ENCODE measurements around the gene RFXANK. TPM values are rescaled to one million over a fixed set of nuclear protein-coding genes. Genes with fewer than 3 reads are reported as not detected.

The RFXANK gene
- total RNA-seq, 4 donors from 2014 or later: 32.5 to 87.8 (median 57.0) TPM

DNA sequence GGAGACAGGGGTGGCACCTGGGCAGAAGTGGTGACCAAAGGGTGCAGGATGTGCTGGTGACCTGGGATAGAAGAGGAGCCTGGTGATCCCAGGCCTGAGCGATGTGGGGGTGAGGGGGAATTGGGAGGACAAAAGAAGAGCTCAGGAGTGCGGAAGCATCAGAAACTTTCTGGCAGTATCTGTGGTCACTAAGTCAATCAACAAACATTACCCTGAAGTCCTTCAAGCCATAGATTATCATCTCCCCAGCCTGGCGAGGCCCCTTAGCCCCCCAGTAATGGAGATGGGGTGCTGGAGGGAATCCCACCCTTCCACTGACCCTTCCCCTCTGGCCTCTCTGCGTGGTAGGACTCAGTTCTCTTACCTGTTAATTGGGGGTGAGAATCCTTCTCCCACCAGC lies 32.5 kb upstream of the RFXANK start:
- Histone ChIP-seq H3K4me3 (replicated peaks in 1 of 3) (no peak overlapping the region), H3K9me3 (no peaks in the 10 kb centered on the region), H3K36me3 (no peaks in the 10 kb centered on the region), H3K4me1 (no peaks in the 10 kb centered on the region), H3K27ac (no peak overlapping the region), H3K27me3 (no peaks in the 10 kb centered on the region)
- no peak for DNase-seq
- WGBS, 2 donors: 85 to 92% methylated on average over 4 of the region's 4 CpGs
- intact Hi-C loops (cut with DNase I): loop anchor here (10.0 kb wide), 1 partner anchor 175 kb away; no protein-coding TSS in a partner anchor
- no peak for TF ChIP-seq POLR2A (IDR thresholded peaks at IDR 0.05)
- TF ChIP-seq, protein P1, sequence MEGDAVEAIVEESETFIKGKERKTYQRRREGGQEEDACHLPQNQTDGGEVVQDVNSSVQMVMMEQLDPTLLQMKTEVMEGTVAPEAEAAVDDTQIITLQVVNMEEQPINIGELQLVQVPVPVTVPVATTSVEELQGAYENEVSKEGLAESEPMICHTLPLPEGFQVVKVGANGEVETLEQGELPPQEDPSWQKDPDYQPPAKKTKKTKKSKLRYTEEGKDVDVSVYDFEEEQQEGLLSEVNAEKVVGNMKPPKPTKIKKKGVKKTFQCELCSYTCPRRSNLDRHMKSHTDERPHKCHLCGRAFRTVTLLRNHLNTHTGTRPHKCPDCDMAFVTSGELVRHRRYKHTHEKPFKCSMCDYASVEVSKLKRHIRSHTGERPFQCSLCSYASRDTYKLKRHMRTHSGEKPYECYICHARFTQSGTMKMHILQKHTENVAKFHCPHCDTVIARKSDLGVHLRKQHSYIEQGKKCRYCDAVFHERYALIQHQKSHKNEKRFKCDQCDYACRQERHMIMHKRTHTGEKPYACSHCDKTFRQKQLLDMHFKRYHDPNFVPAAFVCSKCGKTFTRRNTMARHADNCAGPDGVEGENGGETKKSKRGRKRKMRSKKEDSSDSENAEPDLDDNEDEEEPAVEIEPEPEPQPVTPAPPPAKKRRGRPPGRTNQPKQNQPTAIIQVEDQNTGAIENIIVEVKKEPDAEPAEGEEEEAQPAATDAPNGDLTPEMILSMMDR (IDR thresholded peaks at IDR 0.05): no peak

DNA sequence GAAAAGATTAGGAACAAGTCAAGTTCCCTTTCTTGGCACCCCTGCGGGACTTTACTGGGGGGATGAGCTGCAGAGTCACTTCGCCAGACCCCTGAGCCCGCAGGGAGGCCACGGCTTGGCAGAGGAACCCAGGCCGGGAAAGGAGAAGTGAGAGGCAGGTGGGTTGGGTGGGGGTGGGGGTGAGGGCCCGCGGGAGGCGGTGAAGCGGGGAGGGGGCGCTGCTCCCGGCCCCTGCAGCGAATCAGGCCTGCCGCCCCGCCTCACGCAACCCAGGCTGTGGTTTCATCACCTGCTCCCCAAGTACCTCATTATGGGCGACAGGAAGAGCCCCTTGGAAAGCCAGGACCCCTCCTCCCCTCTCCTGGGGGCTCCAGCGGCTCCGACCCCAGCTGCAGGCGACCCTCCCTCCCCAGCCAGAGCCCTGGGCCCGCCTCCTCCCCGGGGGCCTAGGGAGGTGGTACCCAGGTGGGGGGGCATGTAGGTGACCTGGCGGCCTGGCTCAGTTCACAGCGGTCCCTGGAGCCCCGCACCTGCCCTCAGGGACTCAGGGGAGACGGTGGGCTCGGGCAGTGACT lies 31.5 kb upstream of the RFXANK start:
- H3K27ac ChIP-seq: no peak overlapping the region
- no peaks in the 10 kb centered on the region for H3K36me3 ChIP-seq
- no peaks in the 10 kb centered on the region for H3K4me1 ChIP-seq
- no peaks in the 10 kb centered on the region for H3K9me3 ChIP-seq
- DNase-seq: no peak
- 62 to 69% methylated on average over 13 to 15 of the region's 26 CpGs for WGBS, 2 donors
- TF ChIP-seq POLR2A (IDR thresholded peaks at IDR 0.05): no peak
- TF ChIP-seq, protein P1 (IDR thresholded peaks at IDR 0.05): no peak
- H3K4me3 ChIP-seq (replicated peaks in 1 of 3): no peak overlapping the region
- intact Hi-C loops (cut with DNase I): no loop called here
- H3K27me3 ChIP-seq: no peaks in the 10 kb centered on the region

DNA sequence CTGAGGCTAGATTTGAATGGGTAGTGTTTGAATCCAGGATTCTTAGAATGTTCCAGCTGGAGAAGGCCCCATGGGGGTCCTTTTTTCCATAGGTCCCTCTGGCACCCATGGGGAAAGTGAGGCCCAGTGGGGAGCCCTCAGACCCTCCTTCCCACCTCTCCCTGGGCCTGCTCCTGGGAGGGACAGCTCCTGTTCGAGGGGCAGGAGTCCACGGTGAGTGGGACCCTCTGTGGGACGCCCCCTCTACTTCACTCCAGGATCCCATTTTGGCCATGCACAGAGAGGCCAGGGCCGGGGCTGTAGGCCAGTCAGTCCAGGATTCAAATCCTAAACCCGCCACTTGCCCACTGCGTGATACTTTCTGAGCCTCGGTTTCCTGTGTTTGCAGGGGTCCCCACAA lies 29.6 kb upstream of the RFXANK start:
- Histone ChIP-seq H3K4me3 (replicated peaks in 1 of 3) (no peak overlapping the region), H3K27me3 (no peaks in the 10 kb centered on the region), H3K9me3 (no peaks in the 10 kb centered on the region), H3K4me1 (no peaks in the 10 kb centered on the region), H3K36me3 (no peaks in the 10 kb centered on the region), H3K27ac (no peak overlapping the region)
- WGBS, 2 donors: 92 to 95% methylated on average over 7 of the region's 7 CpGs
- no peak for DNase-seq
- TF ChIP-seq POLR2A (IDR thresholded peaks at IDR 0.05): no peak
- TF ChIP-seq, protein P1 (IDR thresholded peaks at IDR 0.05): no peak
- intact Hi-C loops (cut with DNase I): no loop called here

DNA sequence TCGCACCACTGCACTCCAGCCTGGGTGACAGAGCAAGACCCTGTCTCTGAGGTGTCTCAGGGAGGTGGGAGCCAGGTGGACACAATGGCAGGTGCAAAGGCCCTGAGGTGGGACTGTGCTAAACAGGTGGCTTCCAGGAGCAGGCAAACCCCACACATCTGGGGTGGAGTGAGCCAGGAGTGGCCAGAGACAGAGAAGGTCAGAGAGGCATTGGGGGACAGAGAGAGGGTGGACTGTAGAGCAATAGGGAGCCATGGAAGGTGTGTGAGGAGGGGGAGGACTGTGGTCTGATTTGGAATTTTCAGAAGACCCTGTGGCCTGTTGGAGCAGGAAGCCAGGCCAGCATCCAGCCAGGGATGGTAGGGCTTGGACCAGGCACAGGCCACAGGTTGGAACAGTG lies 26.7 kb upstream of the RFXANK start:
- intact Hi-C loops (cut with DNase I): no loop called here
- WGBS, 2 donors: 100% methylated on average over 1 of the region's 1 CpG
- no peak for DNase-seq
- Histone ChIP-seq H3K4me3 (replicated peaks in 1 of 3) (no peak overlapping the region), H3K27me3 (no peaks in the 10 kb centered on the region), H3K27ac (no peak overlapping the region), H3K9me3 (no peaks in the 10 kb centered on the region), H3K36me3 (no peaks in the 10 kb centered on the region), H3K4me1 (peaks cover 4 to 7% of the 10 kb centered on the region in 2 donors)
- no peak for TF ChIP-seq POLR2A (IDR thresholded peaks at IDR 0.05)
- TF ChIP-seq, protein P1 (IDR thresholded peaks at IDR 0.05): no peak

DNA sequence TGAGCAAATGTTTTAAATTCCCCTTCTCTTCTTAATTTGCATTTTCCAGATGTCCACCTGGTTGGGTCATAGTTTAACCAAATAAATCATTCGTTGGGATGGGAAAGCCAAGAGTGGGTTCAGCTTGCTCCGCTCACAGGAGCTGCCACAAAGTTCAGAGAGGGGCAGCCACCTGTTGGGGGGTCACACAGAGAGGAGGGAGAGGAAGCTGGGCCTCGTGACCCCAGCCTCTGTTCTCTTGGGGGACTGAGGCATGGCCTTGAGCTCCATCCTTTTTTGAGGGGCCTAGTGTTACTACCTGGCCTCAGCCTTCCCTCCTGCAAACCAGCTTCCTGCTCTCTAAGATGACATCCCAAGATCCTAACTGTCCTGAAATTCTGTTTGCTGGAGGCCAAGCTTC lies 24.4 kb upstream of the RFXANK start:
- WGBS, 2 donors: 88 to 92% methylated on average over 3 of the region's 3 CpGs
- Histone ChIP-seq H3K9me3 (no peaks in the 10 kb centered on the region), H3K4me3 (replicated peaks in 1 of 3) (no peak overlapping the region), H3K27ac (no peak overlapping the region), H3K27me3 (no peaks in the 10 kb centered on the region), H3K4me1 (peaks cover 4 to 10% of the 10 kb centered on the region in 2 donors), H3K36me3 (no peaks in the 10 kb centered on the region)
- no peak for DNase-seq
- TF ChIP-seq, protein P1 (IDR thresholded peaks at IDR 0.05): no peak
- no peak for TF ChIP-seq POLR2A (IDR thresholded peaks at IDR 0.05)
- intact Hi-C loops (cut with DNase I): no loop called here

Measured in thyroid gland (tissue), 4 donors.